ENCODE data around the gene TECTB.

TECTB gene

DNA sequence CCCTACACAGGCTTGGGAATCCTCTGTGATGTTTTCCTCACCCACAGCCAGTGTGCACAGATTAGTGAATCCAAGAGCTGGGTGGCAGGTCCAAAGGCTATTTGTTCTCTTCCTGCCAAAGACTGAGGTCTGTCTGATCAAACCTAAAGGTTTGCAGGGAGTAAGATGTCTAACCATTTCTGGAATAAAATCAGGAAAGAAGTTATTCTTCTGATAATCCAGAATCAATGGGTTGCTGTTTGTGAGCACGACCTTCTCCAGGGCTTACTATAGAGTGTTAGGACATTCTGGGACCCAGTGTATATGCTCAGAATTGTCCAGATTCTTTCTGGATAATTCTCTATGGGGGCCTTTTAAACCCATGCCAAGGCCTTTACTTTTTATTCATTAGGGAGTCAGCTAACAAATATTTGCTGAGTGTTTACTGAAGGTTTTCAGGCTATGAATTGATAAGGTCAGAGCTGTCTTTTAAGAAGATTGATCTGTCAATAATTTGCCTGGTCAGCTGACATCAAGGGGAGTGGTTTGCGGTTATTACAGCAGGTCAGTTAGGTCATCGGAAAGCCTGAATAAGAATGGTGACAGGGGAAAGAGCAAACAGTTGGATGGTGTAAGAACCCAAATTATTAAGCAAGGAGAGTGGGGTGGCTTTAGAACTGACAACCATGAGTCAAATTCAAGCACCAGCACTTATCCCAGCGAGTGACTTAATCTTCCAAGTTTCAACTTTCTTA lies 7.5 kb upstream of the TECTB start:
- no peak for DNase-seq (ENCODE audit: low spot score)

DNA sequence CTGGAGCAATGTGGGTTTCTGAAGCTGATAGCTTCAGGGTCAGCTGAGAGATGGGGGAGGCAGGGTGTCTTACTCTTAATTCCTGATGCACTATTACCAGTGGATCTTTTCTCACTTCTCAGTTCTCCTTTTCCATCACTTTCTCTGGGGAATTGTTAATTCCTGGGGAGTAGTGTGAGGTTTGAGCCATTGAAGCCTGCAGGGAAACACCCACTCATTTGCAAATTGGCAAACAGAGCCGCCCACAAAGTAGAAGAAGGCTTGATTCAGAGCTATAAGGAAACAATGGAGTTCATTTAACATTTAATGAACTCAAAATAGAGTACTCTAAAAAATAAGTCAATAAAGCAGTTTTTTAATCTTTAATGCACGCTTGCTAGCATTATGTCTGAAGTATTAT lies 4.3 kb upstream of the TECTB start:
- DNase-seq (ENCODE audit: low spot score) = no peak

DNA sequence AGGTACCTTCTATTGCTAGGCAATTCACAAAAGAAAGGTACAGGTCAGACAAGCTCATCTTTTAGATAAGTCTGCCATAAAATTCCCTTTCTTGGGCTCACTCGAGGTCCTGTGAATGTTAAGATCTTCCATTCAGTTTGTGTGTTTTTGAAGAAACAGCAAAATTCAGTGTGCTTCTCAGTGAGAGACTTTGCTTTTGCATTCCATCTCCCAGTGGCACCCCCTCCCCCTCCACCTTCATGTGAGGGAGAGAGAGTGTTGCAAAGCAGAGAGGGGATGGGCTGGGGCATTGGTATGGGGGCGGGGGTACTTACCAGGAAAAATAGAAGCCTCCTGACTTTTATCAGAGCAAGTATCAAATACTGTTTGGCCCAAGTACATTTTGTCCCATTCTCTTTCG lies 3.8 kb upstream of the TECTB start:
- no peak for DNase-seq (ENCODE audit: low spot score)

DNA sequence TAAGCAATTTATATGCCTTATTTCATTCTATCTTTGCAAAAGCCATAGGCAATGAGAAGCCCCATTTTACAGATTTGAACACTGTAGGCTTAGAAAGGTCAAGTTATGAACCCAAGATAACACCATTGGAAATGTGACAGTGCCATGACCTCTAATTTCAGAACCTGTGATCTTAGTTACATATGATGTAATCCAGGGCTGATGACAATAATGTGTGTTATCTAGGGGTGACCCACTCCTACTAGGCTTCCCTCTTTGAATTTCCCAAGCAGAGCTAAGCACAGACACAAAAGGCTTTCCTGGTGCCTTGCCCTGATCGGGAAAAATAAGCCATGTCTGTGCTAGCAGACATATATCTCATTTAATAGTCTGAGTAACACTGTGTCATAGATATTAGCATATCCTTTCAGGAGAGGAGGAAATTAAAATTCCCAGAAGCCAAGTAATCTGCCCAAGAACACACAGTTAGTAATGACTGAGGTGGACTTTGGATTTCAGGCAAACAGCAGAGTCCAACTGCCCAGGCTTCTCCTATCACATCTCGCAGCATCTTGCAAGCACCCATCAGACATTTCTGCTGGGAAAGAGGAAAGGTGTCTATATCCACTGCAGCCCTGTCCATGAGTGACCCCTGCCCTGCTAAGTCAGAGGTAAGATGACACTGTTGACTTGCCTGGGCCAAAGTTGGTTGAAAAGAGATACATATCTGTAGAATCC lies 2.8 kb upstream of the TECTB start:
- peak; percentile 19 for DNase-seq (ENCODE audit: low spot score)

DNA sequence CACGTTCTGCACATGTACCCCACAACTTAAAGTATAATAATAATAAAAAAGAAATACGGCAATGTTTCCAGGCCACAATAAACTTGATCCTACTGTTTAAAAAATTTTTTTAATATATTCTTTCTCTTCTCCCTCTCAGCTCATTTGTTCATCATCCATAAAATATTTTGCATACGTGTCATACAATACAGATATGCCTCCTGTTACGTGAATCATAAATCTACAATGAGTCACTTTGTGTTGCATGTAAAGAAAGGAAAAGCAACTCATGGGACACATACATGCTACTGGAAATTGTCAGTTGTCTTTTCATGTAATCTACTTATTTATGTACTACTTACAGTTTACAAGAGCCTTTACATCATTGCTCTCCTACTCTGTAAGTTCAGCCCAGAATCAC lies 1.1 kb upstream of the TECTB start:
- no peak for DNase-seq (ENCODE audit: low spot score)

DNA sequence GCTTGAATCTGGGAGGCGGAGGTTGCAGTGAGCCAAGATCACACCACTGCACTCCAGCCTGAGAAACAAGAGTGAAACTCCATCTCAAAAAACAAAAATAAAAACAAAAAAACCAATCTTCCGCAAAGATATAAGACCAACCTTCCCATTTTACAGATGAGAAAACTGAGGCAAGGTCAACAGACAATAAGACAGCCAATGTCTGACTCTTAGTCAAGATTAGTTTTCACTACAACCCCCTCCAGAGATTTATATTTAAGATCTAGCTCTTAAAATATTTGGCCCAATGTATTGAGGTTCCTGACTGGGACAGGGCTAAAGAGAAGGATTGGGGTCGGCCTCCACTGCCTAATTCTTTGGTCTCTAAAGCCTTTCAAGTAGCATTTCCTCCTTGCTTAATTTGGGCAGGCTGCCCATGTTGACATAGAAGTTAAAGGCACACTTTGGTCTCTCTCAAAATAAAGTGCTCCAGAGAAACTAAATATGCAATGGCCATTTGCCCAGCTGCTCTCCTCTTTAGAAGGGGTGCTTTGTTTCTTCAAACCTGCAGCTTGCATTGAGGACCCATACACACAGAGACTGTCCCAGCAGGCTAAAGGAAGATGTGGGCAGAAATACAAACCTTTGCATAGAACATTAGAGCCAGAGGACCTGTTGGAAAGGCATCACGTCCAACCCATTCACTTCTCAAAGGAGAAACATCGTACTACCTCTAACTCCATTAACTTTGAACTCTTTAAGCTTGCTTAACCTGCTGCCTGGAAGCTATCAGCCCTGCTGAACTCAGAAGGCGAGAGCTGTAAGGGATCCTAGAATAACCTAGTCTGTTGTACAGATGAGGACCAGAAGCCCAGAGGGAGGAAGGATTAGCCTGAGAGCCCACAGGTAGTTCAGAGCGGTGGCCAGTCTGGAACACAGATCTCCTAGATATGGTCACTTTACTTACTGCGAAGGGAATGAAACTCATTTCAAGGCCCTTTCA lies 3.9 kb downstream of the TECTB start:
- no peak for DNase-seq (ENCODE audit: low spot score)

DNA sequence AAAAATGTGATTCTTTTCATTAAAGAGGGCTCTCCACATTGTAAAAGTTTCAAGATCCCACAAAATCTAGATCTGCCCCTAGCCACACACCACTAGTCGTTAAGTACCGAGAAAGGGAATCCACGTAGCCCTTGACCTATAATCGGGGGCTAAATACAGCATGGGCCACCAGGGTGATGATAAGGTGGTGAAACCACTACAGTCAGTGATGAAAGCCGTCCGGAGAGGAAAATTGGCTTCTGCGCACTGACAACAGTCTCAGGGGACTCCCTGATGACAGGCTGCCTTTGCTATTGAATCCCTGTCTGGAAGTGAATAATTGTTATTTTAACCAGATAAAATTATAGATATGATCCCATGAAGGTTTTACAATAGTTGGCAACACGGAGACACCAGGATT lies 4.6 kb downstream of the TECTB start:
- no peak for DNase-seq (ENCODE audit: low spot score)

DNA sequence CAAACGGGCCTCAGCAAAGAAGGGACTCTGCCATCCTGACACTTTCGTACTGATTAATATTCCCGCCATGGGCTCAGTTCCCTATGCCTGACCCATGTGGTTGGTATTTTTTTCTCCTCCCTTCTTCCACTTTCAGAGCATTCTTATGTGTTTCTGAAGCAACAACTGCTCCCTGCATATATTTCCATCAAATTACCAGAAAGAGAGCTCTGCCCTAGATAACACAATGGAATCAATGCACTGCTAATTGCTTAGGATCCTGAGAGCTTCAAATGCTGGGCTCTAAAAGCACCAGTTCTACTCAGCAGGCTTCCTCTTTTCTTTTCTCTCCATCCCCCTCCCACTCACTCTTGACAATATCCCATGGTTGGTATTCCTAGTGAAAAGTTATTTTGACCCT lies 5.3 kb downstream of the TECTB start:
- DNase-seq (ENCODE audit: low spot score) = no peak

DNA sequence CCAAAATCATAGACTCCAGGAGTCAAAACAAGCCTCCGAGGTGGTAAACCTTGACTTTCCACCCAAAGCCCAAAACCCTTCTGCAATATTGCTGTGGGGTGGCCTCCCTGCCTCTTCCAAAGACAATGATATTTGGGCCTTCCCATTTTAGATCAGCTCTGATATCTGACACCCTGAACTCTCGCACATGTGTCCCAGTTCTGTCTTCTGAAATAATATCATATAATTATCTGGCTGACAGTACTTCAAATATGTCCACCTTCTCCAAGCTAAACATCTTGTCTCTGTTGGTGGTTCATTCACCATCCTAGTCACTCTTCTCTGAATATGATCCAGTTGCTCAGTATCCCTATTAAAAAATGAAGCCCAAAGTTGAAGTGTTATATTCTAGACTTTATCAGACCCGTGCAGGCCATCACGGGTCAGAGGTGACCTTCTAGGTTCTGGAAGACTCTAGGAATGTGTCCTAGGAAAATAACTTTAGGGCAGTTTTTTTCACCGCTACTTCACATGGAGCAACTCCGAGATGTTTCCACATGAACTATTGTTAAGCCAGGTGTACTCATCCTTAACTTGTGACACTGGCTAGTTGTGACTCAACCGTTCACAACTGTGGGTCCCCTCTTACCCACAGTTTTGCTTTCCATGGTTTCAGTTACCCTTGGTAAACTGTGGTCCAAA lies 6.3 kb downstream of the TECTB start:
- no peak for DNase-seq (ENCODE audit: low spot score)

DNA sequence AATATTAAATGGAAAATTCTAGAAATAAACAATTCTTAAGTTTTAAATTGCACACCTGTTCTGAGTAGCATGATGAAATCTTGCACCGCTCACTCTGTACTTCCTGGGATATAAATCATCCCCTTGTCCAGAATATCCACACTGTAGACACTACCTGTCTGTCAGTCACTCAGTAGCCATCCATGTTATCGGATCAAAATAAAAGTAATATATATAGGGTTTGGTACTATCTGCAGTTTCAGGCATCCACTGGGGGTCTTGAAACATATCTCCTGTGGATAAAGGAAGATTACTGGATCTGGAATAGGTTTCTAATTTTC lies 6.8 kb downstream of the TECTB start:
- no peak for DNase-seq (ENCODE audit: low spot score)

DNA sequence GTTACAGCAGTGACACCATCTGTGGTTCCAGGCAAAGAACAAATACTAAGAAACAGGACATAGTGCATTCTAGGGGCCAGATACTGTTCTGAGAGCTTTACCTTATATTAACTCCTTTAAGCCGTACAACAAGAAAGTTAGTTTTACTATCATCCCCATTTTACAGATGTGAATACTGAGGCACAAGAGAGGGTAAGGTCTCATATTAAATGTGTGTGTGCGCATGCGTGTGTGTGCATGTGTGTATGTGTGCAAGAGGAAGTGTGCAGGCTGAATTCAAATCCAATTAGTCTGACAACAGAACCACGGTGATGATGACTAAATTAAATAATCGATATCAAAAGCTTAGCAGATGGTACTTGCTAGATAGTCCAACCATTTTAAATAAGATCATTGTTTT lies 11.0 kb downstream of the TECTB start:
- DNase-seq (ENCODE audit: low spot score) = no peak

DNA sequence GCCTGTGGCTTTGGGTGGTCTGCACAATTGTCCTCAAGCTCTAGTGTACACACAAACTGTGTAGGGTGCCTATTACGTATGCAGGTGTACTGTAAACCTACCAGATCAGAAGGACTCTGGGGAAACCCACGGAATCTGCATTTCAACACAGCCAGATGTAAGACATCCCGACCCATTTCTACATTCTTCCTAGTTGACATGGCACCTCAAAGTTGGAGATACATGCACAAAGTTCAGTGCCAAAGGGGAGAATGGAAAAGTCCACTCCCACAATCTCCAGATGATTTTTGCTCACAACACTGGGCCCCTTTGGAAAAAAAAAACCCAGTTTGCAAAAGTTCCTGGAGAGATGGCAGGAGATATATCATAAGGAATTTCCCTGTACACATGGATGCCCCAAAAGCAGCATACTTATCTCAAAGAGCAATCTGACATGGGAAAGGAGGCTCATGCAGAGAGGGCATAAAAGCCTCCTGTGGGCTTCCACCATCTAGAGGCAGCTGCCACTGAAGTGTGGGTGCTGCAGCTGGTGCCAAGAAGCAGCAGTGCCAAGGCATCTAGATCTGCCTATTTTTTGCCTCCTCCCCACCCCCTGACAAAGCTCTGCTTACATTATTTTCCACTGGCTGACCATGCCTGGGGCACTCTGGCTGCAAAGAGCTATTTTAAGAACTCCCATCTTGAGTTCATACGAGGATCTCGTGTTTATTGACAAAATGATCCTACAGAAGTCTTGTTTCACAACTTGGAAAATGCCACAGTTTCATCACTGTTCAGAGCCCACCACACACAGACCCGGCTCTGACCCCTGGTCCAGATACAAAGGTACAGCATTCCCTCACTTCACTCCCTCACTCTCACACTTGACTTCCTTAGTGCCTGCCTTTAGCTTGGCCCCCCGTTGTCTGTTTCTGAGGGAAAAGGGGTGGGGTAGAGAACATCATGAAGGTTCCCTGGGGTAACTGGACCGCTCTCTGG lies 12.9 kb downstream of the TECTB start:
- DNase-seq (ENCODE audit: low spot score) = peak; percentile 55

DNA sequence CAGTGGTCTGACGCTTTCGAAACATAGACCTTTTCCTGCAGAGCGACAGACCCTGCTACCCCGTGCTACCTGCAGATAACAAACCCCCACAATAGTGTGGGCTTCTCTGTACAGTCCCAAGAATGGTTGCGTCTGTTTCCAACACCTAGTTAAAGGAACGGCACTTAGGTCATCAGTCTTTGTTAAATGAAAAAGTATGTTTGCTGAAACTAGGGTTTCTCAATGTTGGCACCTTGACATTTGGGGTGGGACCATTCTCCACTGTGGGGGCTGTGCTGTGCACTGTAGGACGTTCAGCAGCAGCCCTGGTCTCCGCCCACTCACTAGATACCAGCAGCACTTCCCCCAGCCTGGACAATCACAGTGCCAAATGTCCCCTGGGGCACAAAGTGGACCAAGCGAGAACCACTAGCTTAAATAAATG lies 13.7 kb downstream of the TECTB start:
- no peak for DNase-seq (ENCODE audit: low spot score)

DNA sequence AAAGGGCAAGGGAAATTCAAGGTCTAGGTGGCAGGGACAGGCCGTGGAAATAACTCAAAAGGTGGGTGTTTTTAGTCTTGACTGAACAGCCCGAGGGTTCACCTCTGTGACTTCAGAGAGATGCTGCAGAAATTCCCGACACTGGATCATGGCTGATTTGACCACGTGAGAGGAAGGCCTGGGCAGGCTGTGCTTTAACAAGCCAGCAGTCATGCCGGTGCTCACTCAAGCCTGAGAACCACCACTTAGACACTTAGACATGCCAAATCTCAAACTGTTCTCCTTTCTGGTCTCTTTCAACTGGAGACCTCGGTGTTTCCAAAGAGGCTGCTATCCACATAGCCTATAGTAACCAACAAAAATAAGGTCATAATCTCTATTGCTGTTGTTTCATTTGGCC lies 15.4 kb downstream of the TECTB start:
- DNase-seq (ENCODE audit: low spot score) = no peak

DNA sequence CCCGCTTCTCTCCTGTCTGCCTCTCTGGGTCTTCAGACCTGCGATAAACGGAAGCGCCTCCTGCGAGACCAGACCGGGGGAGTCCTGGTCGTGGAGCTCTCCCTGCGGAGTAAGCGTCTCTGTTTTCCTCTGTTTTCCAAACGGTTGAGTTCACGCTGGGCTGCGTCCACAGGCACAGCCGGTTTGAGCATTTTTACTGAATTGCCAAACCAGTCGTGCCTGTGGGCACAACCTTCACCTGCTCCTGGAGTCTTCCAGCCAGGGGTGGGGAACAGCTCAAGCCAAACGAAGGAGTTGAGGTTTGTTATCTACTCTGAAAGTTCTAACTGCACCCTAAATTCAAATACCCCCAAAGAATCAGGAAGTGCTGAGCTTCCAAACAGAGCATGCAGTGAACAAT lies 16.3 kb downstream of the TECTB start:
- no peak for DNase-seq (ENCODE audit: low spot score)

DNA sequence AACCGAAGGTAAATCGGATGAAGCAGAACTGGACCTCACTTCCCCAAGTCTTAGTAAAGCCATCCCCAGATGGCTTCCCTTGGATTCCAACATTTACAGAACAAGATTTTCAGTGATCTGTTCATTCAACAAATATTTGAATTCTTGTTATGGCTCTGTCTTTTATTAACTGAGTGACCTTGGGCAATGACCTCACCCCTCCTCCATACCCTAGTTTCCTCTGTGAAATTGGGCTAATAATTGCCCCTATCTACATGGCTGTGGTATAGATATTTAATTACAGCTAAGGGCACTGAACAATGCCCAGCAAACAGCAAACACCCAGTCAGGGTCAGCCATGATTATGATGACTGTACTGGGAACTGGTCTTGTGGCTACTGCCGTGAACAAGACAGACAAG lies 19.1 kb downstream of the TECTB start:
- DNase-seq (ENCODE audit: low spot score) = no peak

DNA sequence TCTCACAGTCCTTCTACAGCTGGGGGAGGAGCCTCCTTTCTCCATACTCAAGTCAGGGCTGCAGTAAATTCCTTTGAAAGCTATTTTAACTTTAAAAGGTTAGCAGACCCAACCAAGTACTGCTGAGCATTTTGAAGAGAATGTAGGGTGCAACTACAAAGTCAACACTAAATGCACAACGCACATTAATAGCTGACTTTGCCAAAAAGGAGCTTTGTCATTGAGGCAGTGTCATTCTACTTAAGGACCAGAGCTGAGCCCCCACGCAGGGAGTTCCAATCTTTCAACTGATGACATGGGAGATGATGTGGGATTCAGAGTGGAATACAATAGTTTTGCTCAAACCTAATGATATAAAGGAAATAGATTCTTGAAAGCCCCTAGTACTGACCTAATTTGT lies 20.3 kb downstream of the TECTB start:
- no peak for DNase-seq (ENCODE audit: low spot score)

DNA sequence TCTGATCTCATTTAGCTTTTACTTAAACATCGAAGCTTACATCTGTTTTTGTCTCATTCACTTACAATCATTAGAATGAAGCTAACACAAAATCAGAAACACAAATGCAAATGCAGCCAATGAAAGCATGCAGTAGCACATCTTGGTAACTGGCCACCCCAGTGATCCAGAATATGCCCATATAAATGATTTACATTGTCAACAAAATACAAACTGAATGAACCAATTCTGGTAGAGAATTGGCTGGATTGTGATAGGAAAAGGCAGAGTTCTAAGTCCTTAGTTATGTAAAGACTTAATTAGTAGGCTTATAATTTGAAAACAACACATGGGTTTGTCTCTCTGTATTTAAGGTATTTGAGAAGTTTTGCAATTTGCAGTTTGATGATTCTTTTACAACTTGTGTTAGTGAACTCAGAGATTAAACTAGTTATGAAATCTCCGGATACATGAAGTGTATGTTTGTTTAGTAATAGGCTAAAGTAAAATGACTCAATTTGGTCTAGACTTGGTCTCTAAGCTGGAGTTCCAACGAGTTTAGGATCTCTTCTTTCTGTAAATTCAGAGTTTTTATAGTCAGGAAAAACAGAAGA lies 21.2 kb downstream of the TECTB start:
- peak; percentile 70 for DNase-seq (ENCODE audit: low spot score)

DNA sequence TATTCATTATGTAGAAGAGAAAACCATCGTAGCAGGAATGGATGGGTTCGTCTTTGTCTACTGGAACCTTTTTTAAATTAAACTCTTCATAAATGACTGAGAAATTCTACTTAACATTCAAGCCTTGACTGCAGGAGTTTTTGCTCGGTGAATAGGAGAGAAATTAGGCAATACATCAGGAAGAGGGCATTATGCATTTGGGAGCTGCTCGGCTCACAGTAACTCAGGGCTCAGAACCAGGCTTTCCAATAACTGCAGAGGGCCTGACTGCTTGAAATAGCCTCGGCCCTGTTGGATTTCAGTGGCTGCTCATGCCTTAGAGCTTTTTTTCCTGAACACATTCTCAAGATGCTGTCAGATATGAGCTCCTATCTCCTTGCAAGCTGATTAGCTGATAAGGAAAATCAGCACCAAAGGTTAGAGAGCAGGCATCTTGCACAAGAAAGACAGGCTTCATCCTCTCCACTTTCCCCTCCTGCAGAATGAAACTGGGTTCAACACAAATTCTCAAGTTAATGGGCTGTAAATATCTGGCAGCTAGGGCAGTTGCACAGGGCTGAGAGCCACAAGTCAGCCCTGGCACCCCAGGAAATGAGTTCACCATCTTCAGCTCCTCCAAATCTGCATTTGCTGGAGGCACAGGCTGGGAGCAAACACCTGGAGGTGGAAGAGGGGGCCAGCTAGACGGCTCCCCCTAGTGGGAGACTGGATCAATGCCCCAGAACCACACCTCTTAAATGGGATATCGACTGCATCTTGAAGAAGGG lies 24.3 kb downstream of the TECTB start:
- peak; percentile 87 for DNase-seq (ENCODE audit: low spot score)

DNA sequence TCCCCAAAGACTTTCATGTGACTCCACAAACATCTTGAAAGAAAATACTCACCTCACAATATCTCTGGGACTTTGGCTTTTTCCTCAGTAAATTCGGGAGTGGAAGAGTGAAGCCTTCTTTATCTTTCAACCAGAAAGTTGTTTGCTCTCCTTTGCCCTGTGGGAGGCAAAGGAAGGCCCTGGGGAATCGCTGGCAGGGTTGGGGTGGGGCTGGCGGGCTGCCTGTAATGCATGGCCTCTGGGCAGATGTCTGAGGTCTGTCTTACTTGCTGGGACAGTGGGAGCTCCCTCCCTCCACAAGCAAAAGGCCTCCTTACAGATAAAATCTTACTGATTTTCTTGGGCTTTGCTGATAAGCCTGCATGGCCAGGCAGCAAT lies 24.9 kb downstream of the TECTB start:
- DNase-seq (ENCODE audit: low spot score) = no peak
